Measurements from ENCODE around the gene GREB1. TPM values are rescaled to one million over a fixed set of nuclear protein-coding genes. Genes with fewer than 3 reads are reported as not detected.

Gene GREB1
- total RNA-seq, 1 donor from 2014 or later, result 9.0 TPM

- DNase-seq, result no peak
- intact Hi-C loops (cut with DNase I), result no loop called here
- ATAC-seq (ENCODE audit: poor library complexity), result no peak
These were observed 51.2 kb downstream of the GREB1 start for GRCh38 chr2:11585071-11585470.

- DNase-seq, result no peak
- intact Hi-C loops (cut with DNase I), result no loop called here
- no peak for ATAC-seq (ENCODE audit: poor library complexity)
These were observed 54.6 kb downstream of the GREB1 start for GRCh38 chr2:11588228-11589110.

- DNase-seq (no peak), ATAC-seq (ENCODE audit: poor library complexity) (no peak)
- intact Hi-C loops (cut with DNase I), result no loop called here
These were observed 55.6 kb downstream of the GREB1 start for GRCh38 chr2:11589316-11589940.

- intact Hi-C loops (cut with DNase I), result no loop called here
- DNase-seq (no peak), ATAC-seq (ENCODE audit: poor library complexity) (no peak)
These were observed 56.3 kb downstream of the GREB1 start for GRCh38 chr2:11590193-11590592.

- intact Hi-C loops (cut with DNase I), result no loop called here
- no peak for ATAC-seq (ENCODE audit: poor library complexity)
- no peak for DNase-seq
These were observed 57.2 kb downstream of the GREB1 start for GRCh38 chr2:11591091-11591490.

DNA sequence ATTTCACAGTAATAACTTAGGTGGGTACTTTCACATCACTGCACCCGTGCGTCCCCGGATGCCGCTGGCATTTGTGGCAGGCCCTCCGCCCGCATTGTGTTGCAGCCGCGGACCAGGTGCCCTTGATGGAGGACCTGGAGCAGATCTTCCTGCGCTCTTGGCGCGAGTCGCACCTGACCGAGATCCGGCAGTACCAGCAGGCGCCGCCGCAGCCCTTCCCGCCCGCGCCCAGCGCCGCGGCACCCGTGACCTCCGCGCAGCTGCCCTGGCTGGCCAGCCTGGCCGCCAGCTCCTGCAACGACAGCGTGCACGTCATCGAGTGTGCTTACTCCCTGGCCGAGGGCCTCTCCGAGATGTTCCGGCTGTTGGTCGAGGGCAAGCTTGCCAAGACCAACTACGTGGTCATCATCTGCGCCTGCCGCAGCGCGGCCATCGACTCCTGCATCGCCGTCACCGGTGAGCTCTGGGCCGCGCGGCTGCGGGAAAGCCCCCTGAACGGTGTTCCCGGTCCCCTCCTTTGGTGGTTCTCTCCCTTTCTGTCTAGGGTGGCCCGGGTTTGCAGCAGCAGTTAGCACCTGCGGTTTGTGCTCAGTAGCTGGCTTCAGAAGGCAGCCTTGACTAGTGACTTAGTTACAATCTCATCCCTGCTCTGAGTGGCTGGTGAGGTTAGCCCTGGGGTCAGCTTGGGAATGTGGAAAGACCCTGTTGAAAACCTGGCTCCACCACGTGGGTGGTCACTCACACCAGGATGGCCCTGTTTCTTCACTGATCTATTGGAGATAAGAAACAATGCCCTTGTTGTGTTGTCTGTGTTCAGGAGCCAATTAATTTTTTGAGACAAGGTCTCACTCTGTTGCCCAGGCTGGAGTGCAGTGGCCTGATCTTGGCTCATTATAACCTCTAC, 59.1 kb downstream of the GREB1 start:
- ATAC-seq (ENCODE audit: poor library complexity) (no peak), DNase-seq (no peak)
- intact Hi-C loops (cut with DNase I), result no loop called here

DNA sequence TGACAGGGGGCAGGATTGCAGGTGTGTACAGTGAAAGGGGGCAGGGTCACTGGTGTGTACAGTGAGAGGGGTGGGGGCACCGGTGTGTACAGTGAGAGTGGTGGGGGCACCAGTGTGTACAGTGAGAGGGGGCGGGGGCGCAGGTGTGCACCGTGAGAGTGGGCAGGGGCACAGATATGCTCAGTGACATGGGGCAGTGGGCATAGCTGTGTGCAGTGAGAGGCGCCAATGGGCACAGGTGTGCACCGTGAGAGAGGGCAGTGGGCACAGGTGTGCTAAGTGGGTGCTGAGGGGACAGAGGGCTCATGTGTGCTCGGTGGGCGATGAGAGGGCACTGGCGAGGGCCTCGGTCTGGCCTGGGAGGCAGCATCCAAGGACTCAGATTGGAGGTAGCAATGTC, 63.0 kb downstream of the GREB1 start:
- ATAC-seq (ENCODE audit: poor library complexity), result no peak
- no peak for DNase-seq
- intact Hi-C loops (cut with DNase I), result no loop called here

- DNase-seq (no peak), ATAC-seq (ENCODE audit: poor library complexity) (no peak)
- intact Hi-C loops (cut with DNase I), result no loop called here
These were observed 63.8 kb downstream of the GREB1 start for GRCh38 chr2:11597538-11598225.

DNA sequence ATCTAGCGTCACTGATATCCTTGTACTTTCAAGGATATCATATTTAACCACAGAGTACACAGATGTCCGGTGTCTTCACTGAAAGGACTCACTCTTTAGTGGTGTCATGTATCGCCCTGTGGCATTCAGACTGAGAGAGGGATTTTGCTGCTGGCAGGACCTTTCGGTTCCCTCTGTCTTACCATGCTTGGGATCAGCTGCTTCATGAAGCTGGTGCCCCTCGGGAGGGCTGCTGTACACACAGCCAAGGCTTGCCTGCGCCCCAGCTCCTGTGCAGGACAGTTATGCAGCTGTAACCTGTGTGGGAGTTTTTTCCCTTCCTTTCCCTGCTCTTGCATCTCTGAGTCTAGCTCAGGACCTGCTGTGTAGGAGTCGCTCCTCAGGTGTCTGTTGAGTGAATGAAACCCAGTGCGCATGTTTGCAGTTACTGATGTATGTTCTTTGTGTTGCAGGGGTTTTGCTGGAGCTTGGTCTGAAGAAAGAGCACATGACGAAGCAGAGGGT, 64.4 kb downstream of the GREB1 start:
- no peak for DNase-seq
- no peak for ATAC-seq (ENCODE audit: poor library complexity)
- intact Hi-C loops (cut with DNase I), result no loop called here

DNA sequence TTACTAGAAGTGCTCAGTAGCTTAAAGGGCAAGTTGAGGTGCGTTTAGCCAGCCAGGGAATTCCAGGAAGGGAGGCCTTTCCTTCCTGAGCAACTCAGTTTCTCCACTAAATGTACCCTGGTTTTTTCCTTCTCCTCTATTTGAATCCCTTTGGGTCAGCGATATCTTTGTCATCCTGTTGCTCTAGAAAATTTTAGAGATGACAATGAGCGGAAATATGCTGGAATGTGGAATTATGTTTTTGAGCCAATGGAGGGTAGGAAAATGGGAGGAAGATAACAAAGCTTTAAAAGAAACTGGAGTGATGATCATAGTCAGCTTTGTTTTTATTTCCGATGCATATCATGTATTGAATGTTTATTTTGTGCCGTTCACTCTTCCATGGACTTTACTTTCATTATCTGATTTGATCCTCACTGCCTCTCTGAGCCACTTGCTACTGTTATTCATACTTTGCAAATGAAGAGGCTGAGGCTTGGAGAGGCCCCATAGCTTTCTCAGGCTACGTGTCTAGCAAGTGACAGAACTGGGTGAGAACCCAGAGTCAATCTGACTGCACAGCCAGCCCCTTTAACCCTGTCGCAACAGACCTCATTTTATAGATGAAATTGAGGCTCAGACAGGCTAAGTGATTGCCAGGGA, 68.8 kb downstream of the GREB1 start:
- intact Hi-C loops (cut with DNase I), result no loop called here

DNA sequence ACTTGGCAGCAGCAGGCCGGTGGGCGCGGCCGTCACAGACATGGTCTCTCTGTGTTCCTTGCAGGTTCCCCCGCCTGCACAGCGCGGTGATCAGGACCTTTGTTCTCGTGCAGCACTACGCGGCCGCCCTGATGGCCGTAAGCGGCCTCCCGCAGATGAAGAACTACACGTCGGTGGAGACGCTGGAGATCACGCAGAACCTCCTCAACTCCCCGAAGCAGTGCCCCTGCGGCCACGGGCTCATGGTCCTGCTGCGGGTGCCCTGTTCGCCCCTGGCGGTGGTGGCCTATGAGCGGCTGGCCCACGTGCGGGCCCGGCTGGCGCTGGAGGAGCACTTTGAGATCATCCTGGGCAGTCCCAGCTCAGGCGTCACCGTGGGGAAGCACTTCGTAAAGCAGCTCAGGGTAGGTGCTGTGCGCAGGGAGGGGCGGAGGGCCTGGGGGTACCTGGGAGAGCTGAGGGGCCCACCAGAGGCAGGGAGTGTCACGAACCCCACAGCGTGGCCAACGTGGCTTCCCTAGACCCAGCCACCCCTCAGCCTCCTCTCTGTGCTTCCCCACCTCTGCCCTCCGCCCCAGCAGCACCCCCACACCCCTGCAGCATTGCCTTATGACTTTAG, 76.9 kb downstream of the GREB1 start:
- intact Hi-C loops (cut with DNase I), result no loop called here
- ATAC-seq (ENCODE audit: poor library complexity) (no peak), DNase-seq (no peak)

More for the DNA sequence above, 68.8 kb downstream of the GREB1 start:
- ATAC-seq (ENCODE audit: poor library complexity) (no peak), DNase-seq (no peak)

- no peak for DNase-seq
- intact Hi-C loops (cut with DNase I), result no loop called here
- no peak for ATAC-seq (ENCODE audit: poor library complexity)
These were observed 77.4 kb downstream of the GREB1 start for GRCh38 chr2:11611251-11611650.

DNA sequence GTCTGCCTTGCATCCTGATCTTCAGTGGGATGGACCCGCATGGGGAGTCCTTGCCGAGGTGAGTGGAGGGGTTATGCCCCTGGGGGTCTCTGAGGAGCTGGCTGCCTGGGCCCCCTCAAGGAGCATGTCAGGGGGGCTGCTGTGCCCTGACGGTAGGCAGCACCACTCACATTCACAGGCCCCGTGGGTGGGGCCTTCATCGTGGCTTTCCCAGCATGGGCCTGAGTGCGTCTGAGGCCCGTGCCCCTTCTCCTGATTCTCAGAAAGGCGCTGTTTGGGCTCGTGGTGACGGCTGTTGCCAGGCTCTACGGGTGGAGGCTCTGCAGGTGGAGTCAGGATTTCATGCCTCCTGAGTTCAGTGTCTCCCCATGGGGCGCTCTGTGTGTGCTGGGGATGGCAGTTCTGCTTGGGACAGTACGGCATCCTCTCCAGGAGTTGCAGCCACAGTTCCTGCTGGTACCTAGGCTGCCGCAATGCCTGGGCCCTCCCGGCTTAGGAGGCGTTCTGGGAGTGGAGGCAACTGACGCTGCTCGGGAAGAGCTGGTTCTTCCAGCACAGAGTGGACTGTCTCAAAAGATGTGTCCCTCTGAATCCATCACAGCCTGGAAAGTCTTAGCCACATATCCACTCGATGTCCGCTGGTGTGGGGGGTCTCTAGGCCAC, 78.8 kb downstream of the GREB1 start:
- DNase-seq (no peak), ATAC-seq (ENCODE audit: poor library complexity) (no peak)
- intact Hi-C loops (cut with DNase I), result no loop called here

DNA sequence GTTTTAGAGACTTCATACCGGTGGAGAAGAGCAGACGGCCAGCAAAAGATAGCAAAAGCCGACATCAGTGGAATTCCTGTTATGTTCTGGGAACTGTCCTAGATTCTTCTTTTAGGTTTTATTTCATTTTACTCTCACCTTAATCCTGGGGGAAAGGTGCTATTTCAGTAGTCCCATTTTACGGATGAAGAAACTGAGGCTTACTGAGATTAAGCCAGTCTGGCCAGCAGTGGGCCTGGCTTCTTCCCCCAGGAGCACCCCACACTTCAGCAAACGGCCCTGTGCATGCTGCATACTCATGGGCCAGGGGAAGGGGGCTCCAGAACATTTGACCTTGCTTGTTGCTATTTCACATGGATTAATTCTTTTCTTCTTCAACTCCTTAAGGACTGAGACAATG, 79.5 kb downstream of the GREB1 start:
- no peak for ATAC-seq (ENCODE audit: poor library complexity)
- intact Hi-C loops (cut with DNase I), result no loop called here
- no peak for DNase-seq

GRCh38 chr2:11615209-11615608, 81.4 kb downstream of the GREB1 start:
- intact Hi-C loops (cut with DNase I), result no loop called here
- ATAC-seq (ENCODE audit: poor library complexity) (no peak), DNase-seq (no peak)

DNA sequence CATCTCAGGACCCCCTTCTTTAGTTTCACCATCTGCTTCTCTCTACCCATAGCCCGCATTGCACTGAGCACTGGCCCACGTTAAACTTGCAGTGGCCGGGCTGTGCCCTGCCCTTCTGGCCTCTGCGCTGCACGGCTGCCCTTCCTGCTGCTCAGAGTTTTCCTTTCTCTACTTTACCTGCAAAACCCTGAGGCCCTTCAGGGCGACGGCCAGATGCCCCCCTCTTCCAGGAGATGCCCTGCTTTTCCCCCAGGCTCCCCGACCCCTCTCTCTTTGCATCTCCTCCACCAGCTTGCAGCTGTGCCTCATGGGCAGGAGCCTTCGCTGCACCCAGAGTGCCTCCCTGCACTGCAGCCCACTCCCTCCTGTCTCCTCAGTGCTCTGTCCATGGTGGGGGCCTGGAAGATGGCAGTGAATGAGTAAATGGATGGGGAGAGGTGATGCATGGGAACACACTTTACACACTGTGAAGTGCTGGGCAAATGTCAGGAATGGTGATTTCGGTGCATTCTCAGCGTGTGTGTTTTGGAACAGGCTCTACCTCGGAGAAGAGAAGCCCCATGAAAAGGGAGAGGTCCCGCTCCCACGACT, 82.3 kb downstream of the GREB1 start:
- intact Hi-C loops (cut with DNase I), result no loop called here
- DNase-seq, result no peak
- no peak for ATAC-seq (ENCODE audit: poor library complexity)

GRCh38 chr2:11616851-11617415, 83.1 kb downstream of the GREB1 start:
- ATAC-seq (ENCODE audit: poor library complexity) (no peak), DNase-seq (no peak)
- intact Hi-C loops (cut with DNase I), result no loop called here

Data from Right ventricle myocardium superior (tissue), 1 donor.